Activated CD8-positive, alpha-beta memory T cell treated with anti-CD3 and anti-CD28 coated beads for 36 hours (primary cell): ENCODE results near the gene GIMAP4. TPM values are rescaled to one million over a fixed set of nuclear protein-coding genes. Genes with fewer than 3 reads are reported as not detected.
"Not testable (repeated sequence)": the region's sequence is repeated elsewhere in the genome, so short reads cannot be mapped to it uniquely, and the experiment has no call there.

Source experiments
- CTCF ChIA-PET: fragments of 350-600 bp; sonication (Branson Sonifier 250); formaldehyde crosslinking; loops from one replicate; lab custom pipeline; 2021; ENCODE audit warnings: antibody characterized with exemption; lab: Charles Lee
- POLR2A ChIA-PET: fragments of 350-600 bp; sonication (Branson Sonifier 250); formaldehyde crosslinking; loops from one replicate; lab custom pipeline; 2021; ENCODE audit warnings: antibody characterized with exemption; lab: Charles Lee
- total RNA-seq, 2 experiments: library from RNA; stranded (reverse); gene quantifications; one replicate each; pipeline ENCODE4 v1.2.3, GENCODE V29; 2021

GIMAP4 gene
- total RNA-seq, result 10 to 100 TPM; 26.3 to 30.9 TPM

DNA sequence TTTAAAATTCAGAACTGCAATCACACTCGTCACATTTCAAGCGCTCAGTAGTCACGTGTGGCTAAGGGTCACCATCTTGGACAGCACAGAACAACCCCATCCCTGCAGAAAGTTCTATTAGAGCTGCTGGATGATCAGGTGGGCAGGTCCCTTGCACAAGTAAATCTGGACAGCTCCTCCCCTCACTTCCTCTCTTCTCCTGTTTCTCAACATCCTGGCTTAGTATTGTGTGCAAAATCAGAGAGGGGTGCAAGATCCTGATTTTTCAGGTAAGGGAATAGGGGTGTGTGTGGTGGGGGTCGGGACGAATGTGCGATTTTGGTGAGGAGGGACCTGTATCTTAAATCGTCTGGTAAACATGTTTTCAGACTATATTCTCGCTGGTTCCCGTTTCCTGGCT, at the start of gene GIMAP4:
Gene GIMAP4, plus strand, starts transcription at position 222 of the 400 bp plus-strand sequence. CDS start 2,512 bp downstream, outside the sequence.
- CTCF ChIA-PET, result interaction anchor here (0.7 to 2.8 kb wide), 5 partner anchors 18 to 149 kb away, joined by 3 to 14 read pairs (median 3); partner anchors contain the start of gene GIMAP1
- POLR2A ChIA-PET, result interaction anchor here (0.6 to 2.2 kb wide), 5 partner anchors 47 to 1066 kb away, joined by 3 to 15 read pairs (median 4); partner anchors contain the start of genes GIMAP5 and GIMAP8

DNA sequence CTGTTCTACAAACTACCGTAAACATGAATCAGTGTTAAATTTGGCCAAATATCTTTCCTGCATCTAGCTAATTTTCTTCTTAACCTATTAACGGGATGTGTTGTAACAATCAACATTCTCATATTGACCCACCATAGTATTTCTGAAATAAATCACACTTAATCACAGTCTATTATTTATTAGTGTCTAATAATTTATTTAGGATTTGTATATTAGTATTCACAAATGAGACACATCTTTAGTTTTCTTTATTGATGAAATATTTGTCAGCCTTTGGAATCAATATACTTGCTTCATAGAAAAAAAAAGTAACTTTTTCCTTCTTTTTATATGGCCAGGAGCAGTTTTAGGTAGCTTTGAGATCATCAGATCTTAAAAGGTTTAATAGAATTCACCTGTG, 47.9 kb upstream of the GIMAP4 start:
- POLR2A ChIA-PET, result interaction anchor here (1.4 to 2.0 kb wide), 3 partner anchors 68 to 214 kb away, joined by 3 to 12 read pairs (median 5); partner anchors contain the start of gene GIMAP8
- CTCF ChIA-PET, result interaction anchor here (1.2 to 1.3 kb wide), 3 partner anchors 13 to 70 kb away, joined by 3 to 6 read pairs (median 4); no protein-coding TSS in a partner anchor

DNA sequence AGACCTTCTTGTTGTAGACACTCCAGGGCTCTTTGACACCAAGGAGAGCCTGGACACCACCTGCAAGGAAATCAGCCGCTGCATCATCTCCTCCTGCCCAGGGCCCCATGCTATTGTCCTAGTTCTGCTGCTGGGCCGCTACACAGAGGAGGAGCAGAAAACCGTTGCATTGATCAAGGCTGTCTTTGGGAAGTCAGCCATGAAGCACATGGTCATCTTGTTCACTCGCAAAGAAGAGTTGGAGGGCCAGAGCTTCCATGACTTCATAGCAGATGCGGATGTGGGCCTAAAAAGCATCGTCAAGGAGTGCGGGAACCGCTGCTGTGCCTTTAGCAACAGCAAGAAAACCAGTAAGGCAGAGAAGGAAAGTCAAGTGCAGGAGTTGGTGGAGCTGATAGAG, 47.0 kb upstream of the GIMAP4 start:
- ChIA-PET CTCF (interaction anchor here (0.6 to 1.3 kb wide), 4 partner anchors 12 to 71 kb away, joined by 3 to 6 read pairs (median 4); no protein-coding TSS in a partner anchor), POLR2A (interaction anchor here (0.6 to 2.0 kb wide), 9 partner anchors 38 to 235 kb away, joined by 3 to 12 read pairs (median 3); partner anchors contain the start of genes GIMAP1, GIMAP4 and GIMAP8)

DNA sequence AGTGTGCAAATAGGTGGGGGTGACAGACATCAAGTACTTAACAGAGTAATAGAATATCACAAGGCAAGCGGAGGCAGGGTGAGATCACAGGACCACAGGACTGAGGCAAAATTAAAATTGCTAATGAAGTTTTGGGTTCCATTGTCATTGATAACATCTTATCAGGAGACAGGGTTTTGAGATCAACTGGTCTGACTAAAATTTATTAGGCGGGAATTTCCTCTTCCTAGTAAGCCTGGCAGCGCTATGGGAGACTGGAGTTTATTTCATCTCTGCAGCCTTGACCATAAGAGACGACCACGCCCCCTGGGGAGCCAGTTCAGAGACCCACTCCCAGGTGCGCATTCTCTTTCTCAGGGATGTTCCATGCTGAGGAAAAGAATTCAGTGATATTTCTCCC, 44.3 kb upstream of the GIMAP4 start:
- POLR2A ChIA-PET, result interaction anchor here (0.7 kb wide), 2 partner anchors 43 to 141 kb away, joined by 4 read pairs; no protein-coding TSS in a partner anchor
- CTCF ChIA-PET, result not testable (repeated sequence)

DNA sequence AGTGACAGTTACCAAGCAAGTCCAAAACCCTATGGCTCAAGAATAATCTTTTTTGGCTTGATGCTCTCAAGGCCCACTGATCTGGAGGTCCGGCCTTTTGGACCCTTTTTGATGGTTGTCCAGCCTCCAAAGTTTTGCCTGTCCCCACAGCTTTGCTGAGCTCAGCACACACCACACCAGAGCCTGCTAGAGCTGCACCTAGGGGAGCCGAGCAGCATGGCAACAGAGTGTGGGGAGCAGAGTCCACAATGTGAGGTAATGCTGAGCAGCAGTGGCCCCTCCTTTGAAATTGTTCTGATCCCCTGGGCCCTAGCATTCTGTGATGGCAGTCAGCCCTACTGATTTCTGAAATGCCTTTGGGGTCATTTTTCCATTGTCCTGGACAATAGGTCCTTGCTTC, 43.2 kb upstream of the GIMAP4 start:
- POLR2A ChIA-PET, result no interaction called here

DNA sequence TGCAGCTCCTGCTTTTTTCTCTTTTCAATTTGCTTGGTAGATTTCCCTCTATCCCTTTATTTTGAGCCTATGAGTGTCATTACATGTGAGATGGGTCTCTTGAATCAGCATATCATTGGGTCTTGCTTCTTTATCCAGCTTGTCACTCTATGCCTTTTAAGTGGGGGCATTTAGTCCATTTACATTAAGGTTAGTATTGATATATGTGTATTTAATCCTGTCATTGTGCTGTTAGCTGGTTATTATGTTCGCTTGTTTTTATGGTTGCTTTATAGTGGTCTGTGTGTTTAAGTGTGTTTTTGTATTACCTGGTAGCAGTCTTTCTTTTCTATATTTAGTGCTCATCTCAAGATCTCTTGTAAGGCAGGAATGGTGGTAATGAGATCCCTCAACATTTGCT, 35.5 kb upstream of the GIMAP4 start:
- ChIA-PET POLR2A (no interaction called here), CTCF (interaction anchor here (0.7 kb wide), 1 partner anchor 12 kb away, joined by 3 read pairs; no protein-coding TSS in a partner anchor)

More for the DNA sequence above, 43.2 kb upstream of the GIMAP4 start:
- CTCF ChIA-PET, result interaction anchor here (1.0 kb wide), 1 partner anchor 232 kb away, joined by 4 read pairs; no protein-coding TSS in a partner anchor

DNA sequence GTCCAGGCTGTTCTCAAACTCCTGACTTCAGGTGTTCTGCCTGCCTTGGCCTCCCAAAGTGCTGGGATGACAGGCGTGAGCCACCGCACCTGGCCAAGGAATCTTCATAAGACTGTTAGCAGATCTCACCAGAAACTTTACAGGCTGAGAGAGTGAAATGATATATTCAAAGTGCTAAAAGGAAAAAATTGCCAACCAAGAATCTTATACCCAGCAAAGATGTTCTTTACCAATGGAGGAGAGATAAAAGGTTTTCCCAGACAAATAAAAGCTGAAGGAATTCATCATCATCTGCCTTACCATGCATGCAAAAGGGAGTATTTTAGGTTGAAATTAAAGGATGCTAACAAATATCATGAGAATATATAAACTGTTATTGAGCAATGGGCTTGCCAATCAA, 28.9 kb upstream of the GIMAP4 start:
- CTCF ChIA-PET, result no interaction called here
- POLR2A ChIA-PET, result no interaction called here

DNA sequence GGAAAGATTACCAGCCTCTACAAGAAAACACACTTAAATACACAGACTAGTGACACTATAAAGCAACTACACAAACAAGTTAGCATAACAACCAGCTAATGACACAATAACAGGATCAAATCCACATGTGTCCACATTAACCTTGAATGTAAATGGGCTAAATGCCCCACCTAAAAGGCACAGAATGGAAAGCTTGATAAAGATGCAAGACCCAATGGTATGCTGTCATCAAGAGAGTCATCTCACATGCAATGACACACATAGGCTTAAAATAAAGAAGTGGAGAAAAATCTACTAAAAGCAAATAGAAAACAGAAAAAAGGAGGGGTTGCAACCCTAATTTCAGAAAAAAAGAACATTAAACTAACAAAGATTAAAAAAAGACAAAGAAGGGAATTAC, 14.0 kb upstream of the GIMAP4 start:
- POLR2A ChIA-PET, result no interaction called here
- CTCF ChIA-PET, result interaction anchor here (0.8 kb wide), 1 partner anchor 104 kb away, joined by 4 read pairs; no protein-coding TSS in a partner anchor

DNA sequence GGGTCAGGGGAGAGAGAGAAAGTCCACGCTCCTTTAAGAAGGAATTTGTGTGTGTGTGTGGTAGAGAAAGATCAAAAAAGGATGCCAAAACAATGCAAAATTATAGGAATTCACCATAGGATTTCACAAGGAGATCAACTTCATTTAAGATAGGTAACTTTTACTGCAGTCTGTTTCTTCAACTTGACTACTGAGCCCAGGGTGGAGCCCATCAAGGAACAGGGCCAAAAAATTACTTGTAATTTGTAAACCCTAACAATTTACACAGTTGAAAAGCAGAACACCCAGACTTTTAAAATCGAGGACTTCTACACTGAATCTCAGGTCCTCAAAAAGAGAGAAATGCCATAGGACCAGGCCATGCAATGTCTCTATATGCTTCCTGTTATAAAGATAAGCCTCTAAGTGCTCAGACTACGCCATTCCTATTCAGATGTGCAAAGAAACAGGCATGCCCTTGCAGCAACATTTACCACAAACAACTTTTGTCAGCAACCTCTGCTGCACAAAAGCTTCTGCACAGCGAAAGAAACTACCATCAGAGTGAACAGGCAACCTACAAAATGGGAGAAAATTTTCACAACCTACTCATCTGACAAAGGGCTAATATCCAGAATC, 10.6 kb upstream of the GIMAP4 start:
- ChIA-PET POLR2A (no interaction called here), CTCF (no interaction called here)

DNA sequence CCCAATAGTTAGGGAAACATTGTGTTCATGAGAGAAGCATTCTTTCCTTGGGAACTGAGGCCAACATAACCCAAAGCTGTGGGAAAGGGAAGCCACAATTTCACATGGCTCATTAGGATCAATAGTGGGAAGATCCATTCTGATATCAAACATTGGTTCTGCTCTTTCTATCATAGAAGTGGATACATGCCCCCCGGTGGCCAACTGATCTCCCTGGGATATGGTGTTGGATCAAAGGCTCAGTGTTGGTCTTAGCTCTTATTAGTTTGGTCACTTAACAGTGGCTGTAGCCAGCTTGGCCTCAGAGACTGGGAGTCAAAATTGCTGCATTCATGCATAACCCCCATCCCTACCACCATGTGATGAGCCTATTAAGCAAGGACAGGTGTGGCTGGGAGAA, 6.7 kb upstream of the GIMAP4 start:
- POLR2A ChIA-PET, result no interaction called here

DNA sequence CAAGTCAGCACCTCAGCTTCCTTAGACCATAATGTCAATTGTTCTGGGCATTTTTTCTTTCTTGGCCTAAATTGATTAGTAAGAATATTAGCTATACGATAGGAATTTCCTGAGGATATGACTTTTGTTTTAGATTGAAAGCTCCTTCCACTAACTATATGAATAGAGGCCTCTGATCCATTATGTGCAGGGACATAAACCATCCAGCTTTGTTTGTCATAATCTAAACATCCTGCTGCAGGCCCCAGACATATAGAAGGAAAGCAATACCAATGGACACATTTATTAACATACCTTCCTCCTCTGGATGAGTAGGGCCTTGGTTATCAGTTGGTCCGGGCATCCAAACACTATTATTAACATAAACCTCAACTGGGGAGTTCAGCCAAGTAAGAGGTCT, 4.3 kb upstream of the GIMAP4 start:
- CTCF ChIA-PET, result interaction anchor here (1.6 kb wide), 1 partner anchor 112 kb away, joined by 3 read pairs; no protein-coding TSS in a partner anchor
- POLR2A ChIA-PET, result interaction anchor here (0.5 kb wide), 1 partner anchor 374 kb away, joined by 3 read pairs; no protein-coding TSS in a partner anchor

More for the DNA sequence above, 6.7 kb upstream of the GIMAP4 start:
- CTCF ChIA-PET, result interaction anchor here (1.0 kb wide), 1 partner anchor 111 kb away, joined by 3 read pairs; no protein-coding TSS in a partner anchor

DNA sequence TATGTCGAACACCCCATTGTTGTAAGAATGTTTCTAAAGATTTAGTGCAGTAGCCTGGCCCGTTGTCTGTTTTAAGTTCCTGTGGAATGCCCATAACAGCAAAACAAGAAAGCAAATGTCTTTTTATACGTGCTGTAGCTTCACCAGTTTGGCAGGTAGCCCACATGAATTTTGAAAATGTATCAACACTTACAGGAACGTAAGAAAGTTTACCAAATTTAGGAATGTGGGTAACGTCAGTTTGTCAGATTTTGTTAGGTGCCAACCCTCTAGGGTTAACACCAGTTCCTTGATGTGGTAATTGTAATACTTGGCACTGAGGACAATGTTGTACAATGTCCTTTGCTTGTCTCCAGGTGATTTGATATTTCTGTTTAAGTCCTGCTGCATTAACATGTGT, 3.2 kb upstream of the GIMAP4 start:
- CTCF ChIA-PET, result interaction anchor here (1.6 kb wide), 1 partner anchor 113 kb away, joined by 3 read pairs; no protein-coding TSS in a partner anchor

DNA sequence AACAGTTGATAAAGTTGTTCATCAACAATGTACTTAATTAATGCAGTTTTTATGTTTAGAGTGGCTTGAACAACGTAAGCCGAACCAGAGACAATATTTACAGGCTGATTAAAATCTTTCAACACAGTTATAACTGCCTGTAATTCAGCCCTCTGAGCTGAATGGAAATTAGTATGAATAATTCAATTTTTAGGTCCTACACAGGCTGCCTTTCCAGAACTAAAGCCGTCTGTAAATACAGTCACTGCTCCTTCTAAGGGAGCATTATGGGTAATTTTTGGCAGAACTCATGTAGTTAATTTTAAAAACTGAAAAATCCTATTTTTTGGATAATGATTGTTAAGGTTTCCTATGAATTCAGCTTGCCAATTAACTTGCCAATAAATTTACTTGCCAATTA, 2.6 kb upstream of the GIMAP4 start:
- POLR2A ChIA-PET, result no interaction called here
- CTCF ChIA-PET, result no interaction called here

More for the DNA sequence above, 3.2 kb upstream of the GIMAP4 start:
- POLR2A ChIA-PET, result interaction anchor here (0.7 kb wide), 1 partner anchor 195 kb away, joined by 3 read pairs; no protein-coding TSS in a partner anchor

DNA sequence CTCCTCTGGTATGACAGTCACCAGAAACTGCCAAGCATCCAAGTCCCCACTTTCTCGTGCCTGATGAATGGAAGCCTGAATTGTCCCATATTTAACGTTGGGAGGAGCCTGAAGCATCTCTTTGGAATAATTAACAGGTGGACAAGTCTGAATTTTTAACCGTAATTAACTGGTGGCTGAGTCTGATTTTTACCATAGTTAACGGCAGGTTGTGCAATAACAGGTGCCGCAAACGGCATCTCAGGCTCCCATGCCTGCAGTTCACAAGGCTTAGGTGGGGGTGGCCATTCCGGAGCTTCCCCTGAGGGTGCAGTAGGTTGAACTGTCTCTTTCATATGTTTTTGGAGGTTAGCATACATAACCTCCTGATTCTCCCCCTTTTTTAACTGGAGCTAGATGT, 2.0 kb upstream of the GIMAP4 start:
- ChIA-PET CTCF (no interaction called here), POLR2A (no interaction called here)

DNA sequence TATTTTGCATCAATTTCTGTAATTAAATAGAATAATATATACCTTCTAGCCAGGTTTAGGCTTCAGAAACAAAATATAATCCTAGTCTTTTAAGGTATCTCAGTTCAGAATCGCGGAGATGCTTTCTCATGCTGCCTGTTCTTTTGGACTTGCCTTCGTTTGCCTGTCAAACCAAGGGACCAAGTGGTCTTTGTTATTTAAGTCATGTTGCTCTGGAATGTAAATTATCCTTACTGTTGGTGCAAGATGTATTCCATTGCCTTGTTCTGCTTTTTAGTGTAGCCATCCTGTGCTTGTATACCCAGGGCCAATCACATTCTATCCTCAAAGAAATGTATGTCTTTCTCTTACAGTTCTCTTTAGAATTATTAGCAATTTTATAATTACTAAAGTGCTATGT, 1.1 kb upstream of the GIMAP4 start:
- ChIA-PET CTCF (interaction anchor here (1.1 kb wide), 1 partner anchor 19 kb away, joined by 4 read pairs; no protein-coding TSS in a partner anchor), POLR2A (interaction anchor here (2.2 kb wide), 1 partner anchor 115 kb away, joined by 15 read pairs; the partner anchor contains the start of gene GIMAP8)

DNA sequence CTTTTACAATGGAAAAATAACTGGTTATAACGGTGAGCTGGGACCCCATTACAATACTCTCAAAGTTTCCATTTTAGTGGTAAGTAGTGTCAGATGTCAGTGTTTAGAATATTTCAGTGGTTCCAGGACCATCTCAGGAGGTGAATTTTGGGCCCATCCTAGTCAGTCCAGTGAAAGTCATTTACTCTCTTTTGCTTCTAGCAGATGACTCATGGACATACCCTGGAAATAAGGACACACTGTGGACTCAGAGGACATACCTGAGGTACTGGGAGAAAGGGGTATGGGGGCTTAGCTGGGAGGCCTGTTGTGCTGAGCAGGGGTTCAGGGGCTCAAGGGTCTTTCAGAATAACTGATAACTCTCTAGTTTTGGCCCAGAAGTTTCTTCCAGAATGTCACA, 618 bp upstream of the GIMAP4 start:
- ChIA-PET POLR2A (interaction anchor here (0.6 to 2.2 kb wide), 4 partner anchors 46 to 1066 kb away, joined by 3 to 15 read pairs (median 6); partner anchors contain the start of genes GIMAP5 and GIMAP8), CTCF (interaction anchor here (0.7 to 2.8 kb wide), 4 partner anchors 19 to 150 kb away, joined by 3 to 14 read pairs (median 4); partner anchors contain the start of gene GIMAP1)

DNA sequence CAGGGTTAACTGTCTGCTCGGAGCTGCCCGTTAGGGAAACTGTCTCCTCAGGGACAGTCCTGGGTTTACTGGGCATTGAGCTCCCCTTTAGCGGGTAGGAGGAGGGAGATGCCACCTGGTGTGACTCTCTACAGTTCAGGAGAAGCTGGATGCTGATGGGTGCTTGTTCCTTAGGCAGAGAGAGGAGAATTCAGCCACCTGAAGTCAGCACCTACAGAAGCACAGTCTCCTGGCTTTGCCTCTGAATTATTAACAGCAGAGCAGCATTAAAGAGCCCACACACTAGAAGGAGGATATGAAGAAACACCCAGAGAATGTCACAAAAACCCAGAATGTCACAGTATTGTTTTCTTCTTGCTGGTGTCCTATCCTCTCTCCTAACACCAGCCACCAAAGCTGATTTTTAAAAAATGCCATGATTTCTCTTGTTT, 696 bp downstream of the GIMAP4 start:
- ChIA-PET CTCF (interaction anchor here (1.1 to 2.8 kb wide), 6 partner anchors 31 to 188 kb away, joined by 3 to 14 read pairs (median 4); no protein-coding TSS in a partner anchor), POLR2A (interaction anchor here (1.2 to 2.2 kb wide), 4 partner anchors 48 to 170 kb away, joined by 3 to 15 read pairs (median 6); partner anchors contain the start of genes GIMAP5 and GIMAP8)

DNA sequence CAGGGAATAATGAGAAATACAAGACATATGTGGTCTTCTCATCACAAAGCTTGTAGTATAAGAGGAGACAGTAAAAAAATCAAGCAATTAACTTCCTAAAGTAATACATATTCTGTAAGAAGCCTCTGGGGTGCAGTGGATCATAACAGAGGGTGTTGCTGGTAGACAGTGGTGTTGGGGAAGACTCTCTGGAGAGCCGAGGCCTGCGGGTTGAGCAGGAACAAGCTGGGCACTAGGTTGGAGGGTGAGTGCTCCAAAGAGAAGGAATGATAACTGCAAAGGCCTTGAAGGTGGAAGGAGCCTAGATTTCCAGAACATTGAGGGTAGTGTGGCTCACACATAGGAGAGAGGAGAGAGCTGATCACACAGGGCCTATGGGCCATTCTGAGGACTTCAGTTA, 1.5 kb downstream of the GIMAP4 start:
- CTCF ChIA-PET, result interaction anchor here (1.1 to 2.8 kb wide), 6 partner anchors 30 to 187 kb away, joined by 3 to 14 read pairs (median 4); no protein-coding TSS in a partner anchor
- POLR2A ChIA-PET, result interaction anchor here (0.7 to 2.3 kb wide), 2 partner anchors 117 to 173 kb away, joined by 5 to 7 read pairs; no protein-coding TSS in a partner anchor
